BLaER1 treated with 17β-estradiol and CSF1 and Interleukin-3, amounts not matched to agents 10 nM and 100 nM (cell line): Measurements from ENCODE around the gene LCLAT1.
"Not testable (repeated sequence)": the region's sequence is repeated elsewhere in the genome, so short reads cannot be mapped to it uniquely, and the experiment has no call there.

ENCODE experiments used
- H3K27ac ChIP-seq, 11 experiments: shearing (Covaris generic); formaldehyde crosslinking; 2 replicates each; pipeline ENCODE4 v1.8.1; 2022
- H3K27me3 ChIP-seq, 11 experiments: shearing (Covaris generic); formaldehyde crosslinking; 2 replicates each; pipeline ENCODE4 v1.8.1; 2022
- H3K36me3 ChIP-seq, 11 experiments: shearing (Covaris generic); formaldehyde crosslinking; 2 replicates each; pipeline ENCODE4 v1.8.1; 2022
- H3K4me1 ChIP-seq, 10 experiments: shearing (Covaris generic); formaldehyde crosslinking; 2 replicates each; pipeline ENCODE4 v1.8.1; 2022
- H3K4me2 ChIP-seq, 11 experiments: shearing (Covaris generic); formaldehyde crosslinking; 2 replicates each; pipeline ENCODE4 v1.8.1; 2022
- H3K4me3 ChIP-seq, 10 experiments: shearing (Covaris generic); formaldehyde crosslinking; 2 replicates each; pipeline ENCODE4 v1.8.1; 2022
- H3K9ac ChIP-seq, 11 experiments: shearing (Covaris generic); formaldehyde crosslinking; 2 replicates each; pipeline ENCODE4 v1.8.1; 2022
- H3K9me3 ChIP-seq, 11 experiments: shearing (Covaris generic); formaldehyde crosslinking; replicated peaks in 1 of 11; 2 replicates each; pipeline ENCODE4 v1.8.1; 2022
- H4K20me1 ChIP-seq, 11 experiments: shearing (Covaris generic); formaldehyde crosslinking; 2 replicates each; pipeline ENCODE4 v1.8.1; 2022
- Cebpa-rat ChIP-seq, 11 experiments: shearing (Covaris generic); IDR thresholded peaks; 2 replicates each; pipeline ENCODE4 v1.8.1; 2022

The LCLAT1 gene

DNA sequence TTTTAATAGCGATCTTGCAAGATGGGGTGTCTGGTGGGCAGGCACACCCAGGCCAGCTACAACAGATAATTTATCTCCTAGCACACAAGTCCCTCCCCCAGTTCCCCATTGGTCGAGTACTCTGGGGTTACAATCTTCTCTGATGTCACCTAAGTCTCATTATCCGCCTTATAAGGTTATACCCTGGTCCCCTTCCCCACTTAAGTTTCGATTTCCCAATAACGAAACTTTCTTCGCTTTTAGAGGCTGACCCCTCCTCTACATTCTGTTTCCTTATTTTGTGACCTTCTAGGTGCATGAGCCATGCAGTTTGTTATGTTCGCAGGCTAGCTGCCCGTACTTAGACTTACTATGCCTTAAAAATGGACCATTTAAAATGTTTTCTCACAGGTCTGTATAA, 180.1 kb downstream of the LCLAT1 start:
- Histone ChIP-seq H3K9ac (no peak overlapping the region), H3K27ac (no peak overlapping the region), H3K27me3 (no peaks in the 10 kb centered on the region), H3K36me3 (peaks cover 0 to 7% (median 0%) of the 10 kb centered on the region in 11 experiments; a peak in 1 of 22 replicates), H3K4me2 (no peak overlapping the region), H3K4me1 (peaks cover 6 to 35% (median 20%) of the 10 kb centered on the region in 10 experiments), H3K4me3 (no peak overlapping the region), H3K9me3 (peaks cover 6 to 15% (median 10%) of the 10 kb centered on the region in 11 experiments; a peak in 13 of 22 replicates), H4K20me1 (peaks cover 0 to 11% (median 0%) of the 10 kb centered on the region in 11 experiments; a peak in 3 of 22 replicates)
- no peak for TF ChIP-seq Cebpa-rat (IDR thresholded peaks at IDR 0.05)

DNA sequence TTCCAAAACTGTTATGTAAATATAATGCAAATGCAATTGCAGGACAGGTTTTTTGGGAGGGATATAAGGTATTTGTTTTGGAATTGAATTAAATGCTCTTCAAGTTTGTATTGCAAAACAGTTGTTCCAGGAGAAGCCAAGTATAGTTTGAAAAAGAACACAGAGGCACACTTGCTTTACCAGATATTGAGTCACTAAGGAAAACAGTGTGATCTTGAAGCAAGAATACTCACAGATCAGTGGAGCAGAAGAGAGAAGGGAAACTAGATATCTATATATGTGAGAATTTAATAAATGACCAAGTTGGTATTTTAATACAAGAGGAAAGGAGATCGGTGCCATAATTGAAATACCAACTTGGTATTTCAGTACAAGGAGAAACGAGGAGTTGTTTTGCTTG, 181.3 kb downstream of the LCLAT1 start:
- no peak overlapping the region for H3K4me3 ChIP-seq
- TF ChIP-seq Cebpa-rat (IDR thresholded peaks at IDR 0.05), result no peak
- peaks cover 0 to 6% (median 0%) of the 10 kb centered on the region in 11 experiments; a peak in 3 of 22 replicates for H3K36me3 ChIP-seq
- H3K4me1 ChIP-seq, result peaks cover 0 to 24% (median 11%) of the 10 kb centered on the region in 10 experiments; a peak in 14 of 20 replicates
- no peak overlapping the region for H3K9ac ChIP-seq
- peaks cover 0 to 11% (median 0%) of the 10 kb centered on the region in 11 experiments; a peak in 3 of 22 replicates for H4K20me1 ChIP-seq
- no peak overlapping the region for H3K27ac ChIP-seq
- H3K4me2 ChIP-seq, result peak overlapping the region in 1 of 11 experiments; percentile 14; a peak in 1 of 22 replicates
- no peaks in the 10 kb centered on the region for H3K27me3 ChIP-seq
- H3K9me3 ChIP-seq, result peaks cover 4 to 11% (median 6%) of the 10 kb centered on the region in 11 experiments; a peak in 13 of 22 replicates

DNA sequence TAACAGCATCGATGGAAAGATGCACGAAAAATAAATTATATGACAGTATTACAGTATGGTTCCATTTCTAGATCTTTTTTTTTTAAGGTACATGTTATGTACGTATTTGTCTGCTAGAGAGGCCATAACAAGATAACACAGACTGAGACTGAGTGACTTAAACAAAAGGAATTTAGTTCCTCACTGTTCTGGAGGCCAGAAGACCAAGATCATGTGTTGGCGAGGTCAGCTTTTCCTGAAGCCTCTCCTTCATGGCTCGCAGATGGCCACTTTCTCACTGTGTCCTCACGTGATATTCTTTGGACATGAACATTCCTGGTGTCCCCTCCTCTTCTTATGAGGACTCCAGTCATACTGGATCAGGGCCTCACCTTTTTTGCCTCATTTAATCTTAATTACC, 182.8 kb downstream of the LCLAT1 start:
- H3K4me2 ChIP-seq, result no peak overlapping the region
- H3K36me3 ChIP-seq, result peaks cover 0 to 6% (median 0%) of the 10 kb centered on the region in 11 experiments; a peak in 2 of 22 replicates
- no peaks in the 10 kb centered on the region for H3K9me3 ChIP-seq
- peaks cover 0 to 22% (median 11%) of the 10 kb centered on the region in 10 experiments; a peak in 14 of 20 replicates for H3K4me1 ChIP-seq
- no peak overlapping the region for H3K27ac ChIP-seq
- no peak overlapping the region for H3K4me3 ChIP-seq
- peaks cover 0 to 11% (median 0%) of the 10 kb centered on the region in 11 experiments; a peak in 3 of 22 replicates for H4K20me1 ChIP-seq
- no peak overlapping the region for H3K9ac ChIP-seq
- no peak for TF ChIP-seq Cebpa-rat (IDR thresholded peaks at IDR 0.05)
- H3K27me3 ChIP-seq, result no peaks in the 10 kb centered on the region

DNA sequence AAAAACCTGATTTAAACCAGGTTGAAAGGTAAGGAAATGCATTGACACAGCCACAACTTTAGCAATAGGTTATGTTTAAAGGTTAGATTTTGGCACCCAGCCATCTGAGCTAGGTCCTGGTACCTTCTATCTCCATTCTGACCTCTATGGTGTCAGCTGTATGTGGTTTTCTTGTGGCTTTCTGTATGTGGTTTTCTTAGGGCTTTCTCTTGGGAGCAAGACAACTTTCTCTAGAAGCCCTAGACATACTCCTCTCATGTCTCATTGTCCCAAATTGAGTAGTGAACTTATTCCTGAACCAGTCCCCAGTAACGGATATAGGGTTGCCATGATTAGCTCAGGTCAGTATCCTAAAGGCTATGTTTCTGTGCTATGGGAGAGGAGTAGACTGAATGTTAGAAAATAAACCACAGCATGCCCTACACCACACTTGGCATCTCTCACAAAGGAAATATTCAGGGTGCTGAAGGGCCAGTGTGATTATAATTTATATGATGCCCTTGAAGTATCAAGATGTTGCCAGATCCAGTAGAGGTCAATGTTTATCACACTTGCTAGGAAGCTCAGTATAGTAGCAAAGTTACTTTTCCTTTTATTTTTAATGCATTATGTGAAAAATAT, 184.1 kb downstream of the LCLAT1 start:
- no peak overlapping the region for H3K4me3 ChIP-seq
- TF ChIP-seq Cebpa-rat (IDR thresholded peaks at IDR 0.05), result no peak

GRCh38 chr2:30633039-30633438, 186.0 kb downstream of the LCLAT1 start:
- Histone ChIP-seq H3K27me3 (no peaks in the 10 kb centered on the region), H4K20me1 (peaks cover 0 to 11% (median 0%) of the 10 kb centered on the region in 11 experiments; a peak in 3 of 22 replicates), H3K4me1 (peaks cover 0 to 22% (median 11%) of the 10 kb centered on the region in 10 experiments; a peak in 14 of 20 replicates), H3K4me3 (no peak overlapping the region), H3K27ac (no peak overlapping the region), H3K36me3 (peaks cover 0 to 6% (median 0%) of the 10 kb centered on the region in 11 experiments; a peak in 2 of 22 replicates), H3K9me3 (no peaks in the 10 kb centered on the region), H3K9ac (no peak overlapping the region), H3K4me2 (no peak overlapping the region)
- no peak for TF ChIP-seq Cebpa-rat (IDR thresholded peaks at IDR 0.05)

More for the DNA sequence above, 184.1 kb downstream of the LCLAT1 start:
- Histone ChIP-seq H3K9me3 (no peaks in the 10 kb centered on the region), H3K4me1 (peaks cover 0 to 22% (median 11%) of the 10 kb centered on the region in 10 experiments; a peak in 14 of 20 replicates), H3K27me3 (no peaks in the 10 kb centered on the region), H3K27ac (no peak overlapping the region), H3K9ac (no peak overlapping the region), H4K20me1 (peaks cover 0 to 11% (median 0%) of the 10 kb centered on the region in 11 experiments; a peak in 3 of 22 replicates), H3K36me3 (peaks cover 0 to 6% (median 0%) of the 10 kb centered on the region in 11 experiments; a peak in 2 of 22 replicates), H3K4me2 (peak overlapping the region in 8 of 11 experiments; percentile 24 to 65 (median 50); a peak in 16 of 22 replicates)

GRCh38 chr2:30636311-30636710, 189.3 kb downstream of the LCLAT1 start:
- Histone ChIP-seq H3K4me2 (no peak overlapping the region), H3K4me3 (no peak overlapping the region), H4K20me1 (peaks cover 0 to 2% (median 0%) of the 10 kb centered on the region in 11 experiments; a peak in 3 of 22 replicates), H3K4me1 (peaks cover 0 to 7% (median 3%) of the 10 kb centered on the region in 10 experiments; a peak in 14 of 20 replicates), H3K9ac (no peak overlapping the region), H3K9me3 (no peaks in the 10 kb centered on the region), H3K27me3 (no peaks in the 10 kb centered on the region), H3K27ac (no peak overlapping the region), H3K36me3 (peaks cover 12 to 24% (median 16%) of the 10 kb centered on the region in 11 experiments; a peak in 20 of 22 replicates)
- no peak for TF ChIP-seq Cebpa-rat (IDR thresholded peaks at IDR 0.05)

DNA sequence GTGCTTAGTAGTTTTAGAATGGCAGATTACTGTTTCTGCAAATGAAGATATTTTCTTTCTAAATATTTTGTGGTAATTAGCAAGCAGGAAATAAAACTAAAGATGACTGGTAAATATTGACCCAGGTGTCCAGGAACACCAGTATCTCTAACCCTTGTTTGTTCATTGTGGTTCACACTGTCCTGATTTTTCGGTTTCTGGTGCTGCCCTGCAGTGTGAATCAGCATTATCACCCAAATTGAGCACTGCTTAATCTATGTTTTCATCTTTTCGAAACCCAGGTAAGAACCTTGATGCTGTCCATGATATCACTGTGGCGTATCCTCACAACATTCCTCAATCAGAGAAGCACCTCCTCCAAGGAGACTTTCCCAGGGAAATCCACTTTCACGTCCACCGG, 192.8 kb downstream of the LCLAT1 start:
- Histone ChIP-seq H3K4me2 (no peak overlapping the region), H3K4me3 (no peak overlapping the region), H3K9me3 (no peaks in the 10 kb centered on the region), H3K9ac (no peak overlapping the region), H3K27ac (no peak overlapping the region), H4K20me1 (no peaks in the 10 kb centered on the region), H3K27me3 (no peaks in the 10 kb centered on the region), H3K4me1 (no peaks in the 10 kb centered on the region), H3K36me3 (peaks cover 12 to 36% (median 21%) of the 10 kb centered on the region in 11 experiments; a peak in 21 of 22 replicates)
- no peak for TF ChIP-seq Cebpa-rat (IDR thresholded peaks at IDR 0.05)

- Histone ChIP-seq H4K20me1 (no peaks in the 10 kb centered on the region), H3K4me1 (no peaks in the 10 kb centered on the region), H3K9me3 (no peaks in the 10 kb centered on the region), H3K4me2 (no peak overlapping the region), H3K27ac (no peak overlapping the region), H3K36me3 (peaks cover 12 to 40% (median 21%) of the 10 kb centered on the region in 11 experiments; a peak in 21 of 22 replicates), H3K27me3 (no peaks in the 10 kb centered on the region), H3K9ac (no peak overlapping the region), H3K4me3 (no peak overlapping the region)
- no peak for TF ChIP-seq Cebpa-rat (IDR thresholded peaks at IDR 0.05)
Measured at GRCh38 chr2:30641765-30642345, 194.8 kb downstream of the LCLAT1 start.

- H3K36me3 ChIP-seq, result peaks cover 12 to 40% (median 21%) of the 10 kb centered on the region in 11 experiments; a peak in 21 of 22 replicates
- H3K4me2 ChIP-seq, H3K27me3 ChIP-seq, H3K9me3 ChIP-seq, H3K4me3 ChIP-seq, H3K9ac ChIP-seq, H3K27ac ChIP-seq, H3K4me1 ChIP-seq, H4K20me1 ChIP-seq: not testable (repeated sequence)
Measured at GRCh38 chr2:30643013-30643412, 196.0 kb downstream of the LCLAT1 start.
